GM12875 (cell line): Measurements from ENCODE around the gene E2F1.

ENCODE experiments used
- H3K4me3 ChIP-seq: one replicate; pipeline ENCODE4 v1.5.1; 2011; ENCODE audit warnings: low read depth, low read length, control low read depth
- TF ChIP-seq, protein P1 (sequence below): IDR thresholded peaks from 2 replicates; pipeline ENCODE4 v1.5.1; 2011; ENCODE audit warnings: low read depth, mild to moderate bottlenecking, control low read depth, inconsistent platforms, low read length, moderate library complexity, borderline replicate concordance; ENCODE audit not compliant: insufficient read depth

The E2F1 gene

DNA sequence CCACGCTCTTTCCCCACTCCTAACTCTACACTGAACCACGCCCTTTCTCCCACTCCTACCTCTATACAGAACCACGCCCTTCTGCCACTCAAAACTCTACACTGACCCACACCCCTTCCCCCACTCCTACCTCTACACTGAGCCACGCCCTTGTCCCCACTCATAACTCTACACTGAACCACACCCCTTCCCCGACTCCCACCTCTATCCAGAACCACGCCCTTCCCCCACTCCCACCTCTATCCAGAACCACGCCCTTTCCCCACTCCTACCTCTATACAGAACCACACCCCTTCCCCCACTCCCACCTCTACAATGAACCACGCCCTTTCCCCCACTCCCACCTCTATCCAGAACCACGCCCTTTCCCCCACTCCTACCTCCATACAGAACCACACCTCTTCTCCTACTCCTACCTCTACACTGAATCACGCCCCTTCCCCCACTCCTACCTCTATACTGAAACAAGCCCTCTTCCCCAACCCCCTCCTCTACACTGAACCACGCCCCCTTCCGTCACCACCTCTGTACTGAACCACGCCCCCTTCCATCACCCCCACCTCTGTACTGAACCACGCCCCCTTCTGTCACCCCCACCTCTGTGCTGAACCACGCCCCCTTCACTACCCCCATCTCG is 23.8 kb upstream of the E2F1 start:
- no peak overlapping the region for H3K4me3 ChIP-seq

DNA sequence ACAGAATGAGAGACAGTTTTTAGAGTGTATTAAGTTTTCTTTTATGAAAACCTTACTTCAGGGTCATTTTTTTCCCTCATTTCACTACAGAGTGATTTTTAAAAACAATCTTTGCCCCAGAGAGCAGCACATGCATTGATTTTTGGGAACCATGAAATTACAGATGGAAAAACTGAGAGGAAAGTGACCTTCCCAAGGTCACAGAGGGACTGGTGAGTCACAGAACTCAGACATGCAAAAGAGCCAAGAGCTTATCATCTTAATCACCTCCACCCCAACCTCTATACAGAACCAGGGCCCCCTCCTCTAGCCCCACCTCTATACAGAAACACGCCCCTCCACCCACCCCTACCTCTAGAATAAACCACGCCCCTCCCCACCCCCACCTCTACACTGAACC is 23.2 kb upstream of the E2F1 start:
- H3K4me3 ChIP-seq = no peak overlapping the region
- TF ChIP-seq, protein P1, sequence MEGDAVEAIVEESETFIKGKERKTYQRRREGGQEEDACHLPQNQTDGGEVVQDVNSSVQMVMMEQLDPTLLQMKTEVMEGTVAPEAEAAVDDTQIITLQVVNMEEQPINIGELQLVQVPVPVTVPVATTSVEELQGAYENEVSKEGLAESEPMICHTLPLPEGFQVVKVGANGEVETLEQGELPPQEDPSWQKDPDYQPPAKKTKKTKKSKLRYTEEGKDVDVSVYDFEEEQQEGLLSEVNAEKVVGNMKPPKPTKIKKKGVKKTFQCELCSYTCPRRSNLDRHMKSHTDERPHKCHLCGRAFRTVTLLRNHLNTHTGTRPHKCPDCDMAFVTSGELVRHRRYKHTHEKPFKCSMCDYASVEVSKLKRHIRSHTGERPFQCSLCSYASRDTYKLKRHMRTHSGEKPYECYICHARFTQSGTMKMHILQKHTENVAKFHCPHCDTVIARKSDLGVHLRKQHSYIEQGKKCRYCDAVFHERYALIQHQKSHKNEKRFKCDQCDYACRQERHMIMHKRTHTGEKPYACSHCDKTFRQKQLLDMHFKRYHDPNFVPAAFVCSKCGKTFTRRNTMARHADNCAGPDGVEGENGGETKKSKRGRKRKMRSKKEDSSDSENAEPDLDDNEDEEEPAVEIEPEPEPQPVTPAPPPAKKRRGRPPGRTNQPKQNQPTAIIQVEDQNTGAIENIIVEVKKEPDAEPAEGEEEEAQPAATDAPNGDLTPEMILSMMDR = no peak

More for the DNA sequence above, 23.8 kb upstream of the E2F1 start:
- TF ChIP-seq, protein P1 = no peak

DNA sequence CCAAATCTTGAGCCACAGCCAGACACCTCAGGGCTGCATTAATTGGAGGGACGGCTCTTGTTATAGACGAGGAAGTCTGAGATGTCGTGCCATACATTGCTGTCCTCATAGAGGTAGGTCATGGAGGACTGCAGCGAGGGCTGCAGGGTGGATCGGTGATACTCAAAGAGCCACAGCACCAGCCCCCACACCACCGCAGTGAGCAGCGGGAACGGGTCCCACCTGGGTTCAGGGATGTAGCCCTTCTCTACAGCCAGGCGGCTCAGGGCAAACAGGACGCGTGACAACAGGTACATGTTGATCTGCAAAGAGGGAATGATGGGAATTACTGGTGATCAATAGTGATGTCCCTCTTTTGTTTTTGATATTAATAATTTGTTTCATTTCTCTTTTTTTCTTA is 21.5 kb upstream of the E2F1 start:
- TF ChIP-seq, protein P1 = no peak
- no peak overlapping the region for H3K4me3 ChIP-seq

DNA sequence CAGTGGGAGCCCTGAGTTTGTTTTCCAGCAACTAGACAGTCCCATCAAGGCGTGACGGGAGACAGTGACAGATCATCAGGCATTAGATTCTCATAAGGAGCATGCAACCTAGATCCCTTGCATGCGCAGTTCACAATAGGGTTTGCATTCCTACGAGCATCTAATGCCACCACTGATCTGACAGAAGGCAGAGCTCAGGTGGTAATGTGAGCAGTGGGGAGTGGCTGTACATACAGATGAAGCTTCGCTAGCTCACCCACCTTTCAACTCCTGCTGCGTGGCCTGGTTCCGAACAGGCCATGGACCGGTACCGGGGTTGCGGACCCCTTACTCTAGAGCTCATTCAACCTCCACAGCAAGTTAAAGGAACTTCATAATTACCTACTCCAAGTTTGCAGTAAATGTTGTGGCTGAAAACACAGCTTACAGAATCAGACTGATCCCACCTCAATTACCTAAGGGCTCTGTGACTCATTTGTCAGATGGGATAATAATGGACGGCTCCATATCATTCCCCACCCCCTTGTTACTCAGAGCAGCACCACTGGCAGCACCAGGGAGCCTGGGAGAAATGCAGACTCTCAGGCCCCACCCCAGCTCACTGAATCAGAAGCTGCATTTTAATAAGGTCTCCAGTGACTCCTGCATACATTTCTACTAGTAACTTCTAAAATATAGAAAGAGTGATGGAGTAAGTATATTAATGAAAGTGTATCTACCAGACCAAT is 18.2 kb upstream of the E2F1 start:
- TF ChIP-seq, protein P1 = no peak
- H3K4me3 ChIP-seq = no peak overlapping the region

DNA sequence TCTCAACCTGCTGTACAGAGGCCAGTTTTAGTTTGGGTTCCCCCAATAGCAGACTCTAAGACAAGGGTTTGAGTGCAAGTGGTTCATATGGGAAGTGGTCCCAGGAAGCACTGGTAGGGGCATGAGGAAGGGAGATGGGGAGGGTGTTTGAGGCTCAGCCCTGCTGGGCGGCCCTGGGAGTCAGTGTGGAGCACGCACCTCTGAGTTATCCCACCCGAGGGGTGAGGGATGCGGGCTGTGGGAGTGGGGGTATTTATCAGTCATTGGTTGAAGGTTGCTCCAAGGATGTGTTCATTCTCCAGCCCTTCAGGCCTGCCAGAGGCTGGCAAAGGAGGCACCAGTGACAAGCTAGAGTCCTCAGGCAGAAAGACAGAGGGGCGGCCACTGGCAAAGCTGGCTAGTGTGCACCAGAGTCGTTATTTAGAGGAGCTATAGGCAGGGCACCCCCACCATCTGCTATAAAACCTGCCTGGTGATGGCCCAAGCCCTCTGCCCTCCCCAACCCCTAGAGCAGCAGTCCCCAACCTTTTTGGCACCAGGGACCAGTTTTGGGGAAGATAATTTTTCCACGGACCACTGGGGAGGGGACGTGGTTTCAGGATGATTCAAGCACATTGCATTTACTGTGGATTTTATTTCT is 17.4 kb upstream of the E2F1 start:
- no peak overlapping the region for H3K4me3 ChIP-seq
- TF ChIP-seq, protein P1 = no peak

DNA sequence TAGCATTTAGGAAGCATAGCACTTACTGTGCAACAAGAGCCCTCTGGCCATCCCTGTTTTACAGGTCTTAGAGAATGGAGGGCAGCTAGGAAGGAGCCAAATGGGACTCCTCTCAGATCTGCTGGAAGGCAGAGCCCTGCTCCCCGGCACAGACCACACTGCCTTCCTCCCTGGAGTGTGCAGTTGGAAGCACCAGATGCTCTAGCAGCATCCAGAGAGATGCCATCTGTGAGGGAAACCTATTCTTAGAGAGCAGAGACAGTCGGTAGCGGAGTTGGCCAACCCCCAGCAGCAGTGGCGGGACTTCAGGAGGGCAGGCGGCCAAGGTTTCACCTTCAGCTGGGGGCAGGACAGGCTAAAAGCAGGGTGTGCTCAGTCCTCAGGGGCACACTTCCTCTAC is 16.7 kb upstream of the E2F1 start:
- TF ChIP-seq, protein P1 = no peak
- H3K4me3 ChIP-seq = no peak overlapping the region
